22Rv1 (cell line): ENCODE measurements around the gene VSIG10L.
A peak's percentile ranks its signal among the peaks of the same experiment; 100 is the strongest.

Experiments
- H3K27ac ChIP-seq: fragments of 450-650 bp; 2 replicates; pipeline ENCODE4 v1.5.1; 2017
- CTCF ChIP-seq: fragments of 450-650 bp; IDR thresholded peaks from 2 replicates; pipeline ENCODE4 v1.5.1; 2017; ENCODE audit warnings: mild to moderate bottlenecking
- ZFX ChIP-seq: fragments of 450-650 bp; IDR thresholded peaks from 2 replicates; pipeline ENCODE4 v1.6.1; 2017; ENCODE audit warnings: antibody characterized with exemption, borderline replicate concordance

The VSIG10L gene

GRCh38 chr19:51327066-51328001 is 14.6 kb downstream of the VSIG10L start:
- no peak overlapping the region for H3K27ac ChIP-seq
- TF ChIP-seq CTCF, result peak; percentile 77
- no peak for TF ChIP-seq ZFX

- no peak for TF ChIP-seq ZFX
- TF ChIP-seq CTCF, result no peak
- H3K27ac ChIP-seq, result no peak overlapping the region
Measured at GRCh38 chr19:51326216-51327065, 15.5 kb downstream of the VSIG10L start.

GRCh38 chr19:51325161-51325976 is 16.6 kb downstream of the VSIG10L start:
- no peak overlapping the region for H3K27ac ChIP-seq
- TF ChIP-seq CTCF, result no peak

- H3K27ac ChIP-seq, result no peak overlapping the region
- TF ChIP-seq CTCF (no peak), ZFX (no peak)
Measured at GRCh38 chr19:51324167-51324481, 17.8 kb downstream of the VSIG10L start.

GRCh38 chr19:51323481-51324166 is 18.3 kb downstream of the VSIG10L start:
- TF ChIP-seq ZFX (no peak), CTCF (no peak)
- no peak overlapping the region for H3K27ac ChIP-seq

GRCh38 chr19:51321799-51322198 is 20.1 kb downstream of the VSIG10L start:
- no peak overlapping the region for H3K27ac ChIP-seq
- TF ChIP-seq ZFX, result no peak
- TF ChIP-seq CTCF, result no peak
